Kidney epithelial cell (primary cell): ENCODE measurements around the gene IPMK. TPM values are rescaled to one million over a fixed set of nuclear protein-coding genes. Genes with fewer than 3 reads are reported as not detected.

ENCODE experiments used
- DNase-seq: peaks from one replicate; pipeline ENCODE4 v3.0.0-alpha.2; 2010; ENCODE audit warnings: low read depth
- H3K27me3 ChIP-seq: 2 replicates; pipeline ENCODE4 v1.6.0; 2011; ENCODE audit warnings: low read length; ENCODE audit not compliant: control insufficient read depth, insufficient read depth
- H3K36me3 ChIP-seq: 2 replicates; pipeline ENCODE4 v1.5.1; 2011; ENCODE audit warnings: low read length; ENCODE audit not compliant: control insufficient read depth, insufficient read depth
- H3K4me3 ChIP-seq: 2 replicates; pipeline ENCODE4 v1.5.1; 2011; ENCODE audit warnings: low read depth, mild to moderate bottlenecking, control low read depth, low read length
- CTCF ChIP-seq: IDR thresholded peaks from 2 replicates; pipeline ENCODE4 v1.5.1; 2011; ENCODE audit warnings: mild to moderate bottlenecking, moderate library complexity, low read length, control low read depth, inconsistent platforms; ENCODE audit not compliant: insufficient read depth, poor library complexity, severe bottlenecking
- total RNA-seq: library from RNA; depleted of rRNA; stranded (reverse); fragments of >200 nt; gene quantifications from 2 replicates; pipeline ENCODE4 v1.2.3, GENCODE V29; 2015

The IPMK gene
- total RNA-seq, 1 donor from 2014 or later = 5.6 TPM

GRCh38 chr10:58189269-58189668 is 78.4 kb downstream of the IPMK start:
- no peaks in the 10 kb centered on the region for H3K27me3 ChIP-seq
- H3K4me3 ChIP-seq = no peak overlapping the region
- no peak for DNase-seq
- no peak for TF ChIP-seq CTCF
- no peaks in the 10 kb centered on the region for H3K36me3 ChIP-seq

- Histone ChIP-seq H3K27me3 (no peaks in the 10 kb centered on the region), H3K4me3 (no peak overlapping the region), H3K36me3 (no peaks in the 10 kb centered on the region)
- no peak for DNase-seq
- no peak for TF ChIP-seq CTCF
Observed at GRCh38 chr10:58184120-58184670, 83.5 kb downstream of the IPMK start.

GRCh38 chr10:58180666-58181065 is 87.0 kb downstream of the IPMK start:
- no peak for TF ChIP-seq CTCF
- H3K36me3 ChIP-seq = no peaks in the 10 kb centered on the region
- no peak overlapping the region for H3K4me3 ChIP-seq
- no peaks in the 10 kb centered on the region for H3K27me3 ChIP-seq
- no peak for DNase-seq

- Histone ChIP-seq H3K4me3 (no peak overlapping the region), H3K27me3 (no peaks in the 10 kb centered on the region), H3K36me3 (no peaks in the 10 kb centered on the region)
- TF ChIP-seq CTCF = no peak
- DNase-seq = no peak
Observed at GRCh38 chr10:58179238-58179637, 88.5 kb downstream of the IPMK start.

GRCh38 chr10:58178811-58179210 is 88.9 kb downstream of the IPMK start:
- no peak overlapping the region for H3K4me3 ChIP-seq
- H3K27me3 ChIP-seq = no peaks in the 10 kb centered on the region
- DNase-seq = no peak
- no peak for TF ChIP-seq CTCF
- no peaks in the 10 kb centered on the region for H3K36me3 ChIP-seq

- Histone ChIP-seq H3K4me3 (no peak overlapping the region), H3K27me3 (no peaks in the 10 kb centered on the region), H3K36me3 (no peaks in the 10 kb centered on the region)
- DNase-seq = no peak
- TF ChIP-seq CTCF = peak; percentile 49
Observed at GRCh38 chr10:58177362-58177947, 90.2 kb downstream of the IPMK start.
